PC-3 (cell line): ENCODE data around the gene TFB2M. TPM values are rescaled to one million over a fixed set of nuclear protein-coding genes. Genes with fewer than 3 reads are reported as not detected.

Source experiments
- ATAC-seq: fragments of 200-7000 bp; cut with Tn5 transposase; 2 replicates; pipeline ENCODE4 v1.9.1; 2020; ENCODE audit warnings: mild to moderate bottlenecking, moderate library complexity
- BruUV-seq: library from RNA; stranded (reverse); fragments of 400-500 nt; replicated peaks from 2 replicates; lab custom pipeline; 2021; lab: Mats Ljungman, UMichigan
- CTCF ChIA-PET: fragments of 300-600 bp; sonication (Branson Sonifier 250); formaldehyde crosslinking; loops from one replicate; lab custom pipeline; 2022; ENCODE audit warnings: antibody characterized with exemption; lab: Charles Lee
- POLR2A ChIA-PET: fragments of 300-600 bp; sonication (Branson Sonifier 250); formaldehyde crosslinking; loops from one replicate; lab custom pipeline; 2022; ENCODE audit warnings: antibody characterized with exemption; ENCODE audit not compliant: unreplicated experiment; lab: Charles Lee
- DNase-seq: peaks from one replicate; pipeline ENCODE4 v3.0.0-alpha.2; 2015
- H2AFZ ChIP-seq: fragments of 300-600 bp; sonication (generic); 2 replicates; pipeline ENCODE4 v1.6.0; 2016; ENCODE audit warnings: antibody characterized with exemption, low read length
- H3F3A ChIP-seq: fragments of 300-600 bp; sonication (generic); one replicate; pipeline ENCODE4 v1.6.0; 2017; ENCODE audit warnings: antibody characterized with exemption, low read length, control low read depth, mild to moderate bottlenecking; ENCODE audit not compliant: unreplicated experiment
- H3K27ac ChIP-seq: fragments of 300-600 bp; sonication (generic); 2 replicates; pipeline ENCODE4 v1.5.1; 2016; ENCODE audit warnings: mild to moderate bottlenecking, low read length
- H3K27me3 ChIP-seq: fragments of 300-600 bp; sonication (generic); 2 replicates; pipeline ENCODE4 v1.6.1; 2016; ENCODE audit warnings: low read length, mixed read lengths
- H3K36me3 ChIP-seq: fragments of 300-600 bp; sonication (generic); 2 replicates; pipeline ENCODE4 v1.6.1; 2016; ENCODE audit warnings: low read depth, mixed run types, low read length, mixed read lengths
- H3K4me1 ChIP-seq: fragments of 300-600 bp; sonication (generic); 2 replicates; pipeline ENCODE4 v1.5.1; 2016; ENCODE audit warnings: low read length; ENCODE audit not compliant: insufficient read depth
- H3K4me2 ChIP-seq: fragments of 300-600 bp; sonication (generic); 2 replicates; pipeline ENCODE4 v1.6.0; 2016; ENCODE audit warnings: low read length
- H3K4me3 ChIP-seq: fragments of 300-600 bp; sonication (generic); 2 replicates; pipeline ENCODE4 v1.5.1; 2016; ENCODE audit warnings: mild to moderate bottlenecking, low read length, mixed read lengths
- H3K79me2 ChIP-seq: fragments of 300-600 bp; sonication (generic); 2 replicates; pipeline ENCODE4 v1.6.1; 2017; ENCODE audit warnings: low read length, mixed read lengths
- H3K9ac ChIP-seq: fragments of 300-600 bp; sonication (generic); 2 replicates; pipeline ENCODE4 v1.6.0; 2016; ENCODE audit warnings: mild to moderate bottlenecking, low read length
- H3K9me2 ChIP-seq: fragments of 300-600 bp; sonication (generic); replicated peaks from 2 replicates; pipeline ENCODE4 v1.6.1; 2016; ENCODE audit warnings: mixed run types, low read length, mixed read lengths
- H3K9me3 ChIP-seq: fragments of 300-600 bp; sonication (generic); 2 replicates; pipeline ENCODE4 v1.6.1; 2016; ENCODE audit warnings: low read length, mixed read lengths
- H4K20me1 ChIP-seq: fragments of 300-600 bp; sonication (generic); 2 replicates; pipeline ENCODE4 v1.6.1; 2016; ENCODE audit warnings: low read length, mixed read lengths
- EZH2 ChIP-seq: fragments of 300-600 bp; sonication (generic); IDR thresholded peaks from one replicate; pipeline ENCODE4 v1.6.1; 2017; ENCODE audit warnings: antibody characterized with exemption, mild to moderate bottlenecking, low read length; ENCODE audit not compliant: unreplicated experiment
- EZH2phosphoT487 ChIP-seq: fragments of 300-600 bp; sonication (generic); IDR thresholded peaks from 2 replicates; pipeline ENCODE4 v1.6.1; 2018; ENCODE audit warnings: mild to moderate bottlenecking, antibody characterized with exemption, low read length, borderline replicate concordance
- intact Hi-C: fragments of 100-400 bp; cut with micrococcal nuclease; formaldehyde crosslinking; loops from 2 replicates; pipeline ENCODE4 v1.9.0; 2023
- total RNA-seq: library from RNA; depleted of rRNA; stranded (reverse); fragments of >200 nt; gene quantifications from 2 replicates; pipeline ENCODE4 v1.2.3, GENCODE V29; 2014
- TF ChIP-seq, protein P1 (sequence below): fragments of 300-600 bp; sonication (generic); conservative IDR thresholded peaks from 2 replicates; pipeline ENCODE4 v1.5.1; 2017; ENCODE audit warnings: antibody characterized with exemption, low read depth, mild to moderate bottlenecking, low read length

Gene TFB2M
- total RNA-seq, 1 experiment from 2014 or later, result 47.0 TPM

DNA sequence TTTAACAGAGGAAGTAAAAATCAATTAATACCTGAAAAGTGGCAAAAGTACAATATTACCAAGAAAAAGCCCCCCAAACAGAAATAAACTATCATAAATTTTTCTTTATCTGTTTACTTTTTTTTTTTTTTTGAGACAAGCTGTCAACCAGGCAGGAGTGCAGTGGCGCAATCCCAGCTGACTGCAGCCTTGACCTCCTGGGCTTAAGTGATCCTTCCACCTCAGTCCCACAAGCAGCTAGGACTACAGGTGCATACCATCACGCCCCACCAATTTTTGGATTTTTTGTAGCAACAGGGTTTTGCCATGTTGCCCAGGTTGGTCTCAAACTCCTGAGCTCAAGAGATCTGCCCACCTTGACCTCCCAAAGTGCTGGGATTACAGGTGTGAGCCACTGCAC, 8.0 kb downstream of the TFB2M start:
- no peaks in the 10 kb centered on the region for H3K9me2 ChIP-seq
- H3K4me1 ChIP-seq, result no peaks in the 10 kb centered on the region
- no peak overlapping the region for H3K4me2 ChIP-seq
- peaks cover 36% of the 10 kb centered on the region for H3K36me3 ChIP-seq
- CTCF ChIA-PET, result no interaction called here
- H3K9ac ChIP-seq, result no peak overlapping the region
- ATAC-seq (no peak), DNase-seq (no peak)
- TF ChIP-seq EZH2phosphoT487 (no peak), EZH2 (no peak)
- TF ChIP-seq, protein P1, sequence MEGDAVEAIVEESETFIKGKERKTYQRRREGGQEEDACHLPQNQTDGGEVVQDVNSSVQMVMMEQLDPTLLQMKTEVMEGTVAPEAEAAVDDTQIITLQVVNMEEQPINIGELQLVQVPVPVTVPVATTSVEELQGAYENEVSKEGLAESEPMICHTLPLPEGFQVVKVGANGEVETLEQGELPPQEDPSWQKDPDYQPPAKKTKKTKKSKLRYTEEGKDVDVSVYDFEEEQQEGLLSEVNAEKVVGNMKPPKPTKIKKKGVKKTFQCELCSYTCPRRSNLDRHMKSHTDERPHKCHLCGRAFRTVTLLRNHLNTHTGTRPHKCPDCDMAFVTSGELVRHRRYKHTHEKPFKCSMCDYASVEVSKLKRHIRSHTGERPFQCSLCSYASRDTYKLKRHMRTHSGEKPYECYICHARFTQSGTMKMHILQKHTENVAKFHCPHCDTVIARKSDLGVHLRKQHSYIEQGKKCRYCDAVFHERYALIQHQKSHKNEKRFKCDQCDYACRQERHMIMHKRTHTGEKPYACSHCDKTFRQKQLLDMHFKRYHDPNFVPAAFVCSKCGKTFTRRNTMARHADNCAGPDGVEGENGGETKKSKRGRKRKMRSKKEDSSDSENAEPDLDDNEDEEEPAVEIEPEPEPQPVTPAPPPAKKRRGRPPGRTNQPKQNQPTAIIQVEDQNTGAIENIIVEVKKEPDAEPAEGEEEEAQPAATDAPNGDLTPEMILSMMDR, result no peak
- POLR2A ChIA-PET, result no interaction called here
- no peak overlapping the region for H3K4me3 ChIP-seq
- no peak overlapping the region for H2AFZ ChIP-seq
- no peaks in the 10 kb centered on the region for H3K27me3 ChIP-seq
- H3K27ac ChIP-seq, result no peak overlapping the region
- H3K9me3 ChIP-seq, result no peaks in the 10 kb centered on the region
- H4K20me1 ChIP-seq, result no peaks in the 10 kb centered on the region
- peaks cover 51% of the 10 kb centered on the region for H3K79me2 ChIP-seq
- BruUV-seq, result no TSS peak
- intact Hi-C loops, result no loop called here
- H3F3A ChIP-seq, result no peaks in the 10 kb centered on the region

DNA sequence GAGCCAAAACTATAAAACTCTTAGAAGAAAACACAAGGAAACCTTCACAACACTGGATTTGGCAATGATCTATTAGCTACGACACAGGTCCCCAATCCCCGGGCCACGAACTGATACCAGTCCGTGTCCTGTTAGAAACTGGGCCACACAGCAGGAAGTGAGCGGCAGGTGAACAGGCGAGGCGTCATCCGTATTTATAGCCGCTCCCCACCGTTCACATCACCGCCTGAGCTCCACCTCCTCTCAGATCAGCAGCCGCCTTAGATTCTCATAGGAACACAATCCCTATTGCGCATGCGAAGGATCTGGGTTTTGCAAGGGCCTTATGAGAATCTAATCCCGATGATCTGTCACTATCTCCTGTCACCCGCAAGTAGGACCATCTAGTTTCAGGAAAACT, 11.9 kb downstream of the TFB2M start:
- TF ChIP-seq EZH2, result no peak
- no peak for TF ChIP-seq EZH2phosphoT487
- TF ChIP-seq, protein P1, result no peak
- Histone ChIP-seq H2AFZ (no peak overlapping the region), H4K20me1 (no peaks in the 10 kb centered on the region), H3K4me1 (no peaks in the 10 kb centered on the region), H3K79me2 (peaks cover 30% of the 10 kb centered on the region), H3K27ac (no peak overlapping the region), H3K4me3 (no peak overlapping the region), H3K9ac (no peak overlapping the region), H3K9me3 (no peaks in the 10 kb centered on the region), H3K36me3 (peaks cover 44% of the 10 kb centered on the region), H3K4me2 (no peak overlapping the region), H3K9me2 (no peaks in the 10 kb centered on the region), H3K27me3 (no peaks in the 10 kb centered on the region), H3F3A (no peaks in the 10 kb centered on the region)
- ChIA-PET CTCF (no interaction called here), POLR2A (no interaction called here)
- ATAC-seq (no peak), DNase-seq (no peak)
- no TSS peak for BruUV-seq
- intact Hi-C loops, result no loop called here

DNA sequence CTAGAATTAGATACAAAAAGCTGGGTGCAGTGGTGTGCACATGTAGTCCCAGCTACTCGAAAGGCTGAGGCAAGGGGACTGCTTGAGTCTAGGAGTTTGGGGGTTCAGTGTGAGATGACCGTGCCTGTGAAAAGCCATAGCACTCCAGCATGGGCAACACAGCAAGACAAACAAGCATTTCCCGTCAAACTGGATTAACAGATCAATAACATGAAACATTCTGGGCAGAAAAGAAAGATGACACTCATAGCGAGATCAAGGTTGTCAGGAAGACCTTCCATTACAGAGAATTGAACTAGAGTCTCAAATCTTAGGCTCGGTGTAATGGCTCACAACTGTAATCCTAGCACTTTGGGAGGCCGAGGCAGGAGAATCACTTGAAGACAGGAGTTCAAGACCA, 14.0 kb downstream of the TFB2M start:
- H3K4me1 ChIP-seq, result no peaks in the 10 kb centered on the region
- no peak for TF ChIP-seq EZH2phosphoT487
- no peak for TF ChIP-seq EZH2
- TF ChIP-seq, protein P1, result no peak
- no peak overlapping the region for H3K27ac ChIP-seq
- H3K9ac ChIP-seq, result no peak overlapping the region
- no peaks in the 10 kb centered on the region for H3K27me3 ChIP-seq
- no peak overlapping the region for H2AFZ ChIP-seq
- H3K9me2 ChIP-seq, result no peaks in the 10 kb centered on the region
- H3K36me3 ChIP-seq, result peaks cover 51% of the 10 kb centered on the region
- no peaks in the 10 kb centered on the region for H3F3A ChIP-seq
- H3K4me2 ChIP-seq, result no peak overlapping the region
- no peak for DNase-seq
- H4K20me1 ChIP-seq, result no peaks in the 10 kb centered on the region
- H3K79me2 ChIP-seq, result peaks cover 20% of the 10 kb centered on the region; the same call in 1 of the 2 replicates
- intact Hi-C loops, result no loop called here
- ChIA-PET POLR2A (no interaction called here), CTCF (no interaction called here)
- H3K9me3 ChIP-seq, result no peaks in the 10 kb centered on the region
- ATAC-seq, result no peak
- no peak overlapping the region for H3K4me3 ChIP-seq
- no TSS peak for BruUV-seq
